HepG2 (cell line): Measurements from ENCODE around the gene TMEM127. TPM values are rescaled to one million over a fixed set of nuclear protein-coding genes. Genes with fewer than 3 reads are reported as not detected.

ENCODE experiments used
- ARNT ChIP-seq: fragments of 450-650 bp; IDR thresholded peaks from 2 replicates; pipeline ENCODE4 v1.6.1; 2017
- CREM ChIP-seq, 2 experiments: sonication (generic) in 1 of 2; formaldehyde crosslinking in 1 of 2; IDR thresholded peaks; 2 replicates each; pipeline versions ENCODE4 v1.4.0 to v1.6.1; 2016 to 2020; ENCODE audit warnings: antibody characterized with exemption in 1 of 2, mild to moderate bottlenecking in 1 of 2, missing genetic modification reagents in 1 of 2
- MXI1 ChIP-seq: IDR thresholded peaks from 3 replicates; pipeline ENCODE4 v1.6.1; 2012; ENCODE audit warnings: low read depth, low read length, inconsistent platforms, borderline replicate concordance
- POGZ ChIP-seq: sonication (generic); formaldehyde crosslinking; IDR thresholded peaks from 2 replicates; pipeline ENCODE4 v1.4.0; 2020; ENCODE audit warnings: mild to moderate bottlenecking, missing genetic modification reagents
- PPARG ChIP-seq: conservative IDR thresholded peaks from 2 replicates; pipeline ENCODE4 v1.6.1; 2016; ENCODE audit warnings: missing biosample characterization, missing genetic modification reagents
- RAD21 ChIP-seq: fragments of 450-650 bp; formaldehyde crosslinking; IDR thresholded peaks from 2 replicates; pipeline ENCODE4 v1.5.0; 2020; ENCODE audit warnings: mild to moderate bottlenecking
- RBM22 ChIP-seq: fragments of 200-400 bp; formaldehyde crosslinking; optimal IDR thresholded peaks from 2 replicates; pipeline ENCODE3; 2017; ENCODE audit warnings: mild to moderate bottlenecking, low read length, moderate library complexity
- RXRA ChIP-seq: sonication (generic); formaldehyde crosslinking; IDR thresholded peaks from 2 replicates; pipeline ENCODE4 v1.5.1; 2020; ENCODE audit warnings: missing genetic modification reagents
- SAFB2 ChIP-seq: sonication (generic); formaldehyde crosslinking; IDR thresholded peaks from 2 replicates; pipeline ENCODE4 v1.5.1; 2020; ENCODE audit warnings: missing genetic modification reagents, low read depth, mild to moderate bottlenecking, borderline replicate concordance
- SPEN ChIP-seq: sonication (generic); formaldehyde crosslinking; IDR thresholded peaks from 2 replicates; pipeline ENCODE4 v1.5.1; 2020; ENCODE audit warnings: low read depth, mild to moderate bottlenecking, missing genetic modification reagents
- SSRP1 ChIP-seq: IDR thresholded peaks from 2 replicates; pipeline ENCODE4 v1.6.1; 2016; ENCODE audit warnings: control low read depth
- TCF7 ChIP-seq: sonication (generic); IDR thresholded peaks from 2 replicates; pipeline ENCODE4 v1.6.1; 2016; ENCODE audit warnings: antibody characterized with exemption, low read depth
- TGIF2 ChIP-seq: IDR thresholded peaks from 2 replicates; pipeline ENCODE4 v1.6.1; 2016; ENCODE audit warnings: control low read depth, missing compliant biosample characterization
- TSC22D2 ChIP-seq: sonication (generic); formaldehyde crosslinking; IDR thresholded peaks from 2 replicates; pipeline ENCODE4 v1.5.1; 2020; ENCODE audit warnings: missing genetic modification reagents, mild to moderate bottlenecking, borderline replicate concordance
- YY1 ChIP-seq: IDR thresholded peaks from 2 replicates; pipeline ENCODE4 v1.6.1; 2011; ENCODE audit warnings: low read length, low read depth, moderate library complexity, mild to moderate bottlenecking; ENCODE audit not compliant: insufficient read depth, insufficient replicate concordance
- ZNF598 ChIP-seq: sonication (generic); formaldehyde crosslinking; IDR thresholded peaks from 2 replicates; pipeline ENCODE4 v1.5.1; 2020; ENCODE audit warnings: mild to moderate bottlenecking, missing genetic modification reagents, borderline replicate concordance
- ZNF883 ChIP-seq: sonication (generic); formaldehyde crosslinking; IDR thresholded peaks from 2 replicates; pipeline ENCODE4 v1.5.1; 2020; ENCODE audit warnings: mild to moderate bottlenecking, missing genetic modification reagents; ENCODE audit errors: not compliant biosample characterization
- polyA plus RNA-seq, 8 experiments: library from polyadenylated mRNA; depleted of rRNA in 3 of 8; stranded (reverse) in 7 of 8; unstranded in 1 of 8; fragments of >200 nt; fragmentation: Illumina TruSeq in 4 of 8; extraction: Trizol in 4 of 8; gene quantifications; 2 replicates each; pipeline versions ENCODE4 v1.2.1 to v1.2.3, GENCODE V29; 2011 to 2016; ENCODE audit warnings: low read depth in 4 of 8, missing spikeins in 1 of 8, mixed read lengths in 1 of 8; ENCODE audit not compliant: insufficient read depth in 1 of 8
- total RNA-seq, 5 experiments: library from RNA; depleted of rRNA; stranded (reverse); fragments of >200 nt; fragmentation: Illumina TruSeq; extraction: Trizol; gene quantifications; 2 replicates each; pipeline ENCODE4 v1.2.3, GENCODE V29; 2016; ENCODE audit warnings: low read depth in 1 of 5
- TF ChIP-seq, protein P1 (sequence below): sonication (generic); formaldehyde crosslinking; IDR thresholded peaks from 2 replicates; pipeline ENCODE4 v1.4.0; 2020; ENCODE audit warnings: mild to moderate bottlenecking, missing genetic modification reagents
- TF ChIP-seq, protein P2 (sequence below): sonication (generic); formaldehyde crosslinking; IDR thresholded peaks from 2 replicates; pipeline ENCODE4 v1.4.0; 2020; ENCODE audit warnings: missing genetic modification reagents, mild to moderate bottlenecking, borderline replicate concordance
- TF ChIP-seq, protein P3 (sequence below): sonication (generic); formaldehyde crosslinking; IDR thresholded peaks from 2 replicates; pipeline ENCODE4 v1.5.0; 2020; ENCODE audit warnings: mild to moderate bottlenecking, missing genetic modification reagents, moderate library complexity
- TF ChIP-seq, protein P4 (sequence below): sonication (generic); formaldehyde crosslinking; IDR thresholded peaks from 2 replicates; pipeline ENCODE4 v1.4.0; 2020; ENCODE audit warnings: missing genetic modification reagents, mild to moderate bottlenecking, borderline replicate concordance

Gene TMEM127
- total and polyA plus RNA-seq, 2 of the 13 experiments (the other 11 are each of a cell fraction or from before 2014, with no cell fraction given), result 21.5 to 33.9 TPM

DNA sequence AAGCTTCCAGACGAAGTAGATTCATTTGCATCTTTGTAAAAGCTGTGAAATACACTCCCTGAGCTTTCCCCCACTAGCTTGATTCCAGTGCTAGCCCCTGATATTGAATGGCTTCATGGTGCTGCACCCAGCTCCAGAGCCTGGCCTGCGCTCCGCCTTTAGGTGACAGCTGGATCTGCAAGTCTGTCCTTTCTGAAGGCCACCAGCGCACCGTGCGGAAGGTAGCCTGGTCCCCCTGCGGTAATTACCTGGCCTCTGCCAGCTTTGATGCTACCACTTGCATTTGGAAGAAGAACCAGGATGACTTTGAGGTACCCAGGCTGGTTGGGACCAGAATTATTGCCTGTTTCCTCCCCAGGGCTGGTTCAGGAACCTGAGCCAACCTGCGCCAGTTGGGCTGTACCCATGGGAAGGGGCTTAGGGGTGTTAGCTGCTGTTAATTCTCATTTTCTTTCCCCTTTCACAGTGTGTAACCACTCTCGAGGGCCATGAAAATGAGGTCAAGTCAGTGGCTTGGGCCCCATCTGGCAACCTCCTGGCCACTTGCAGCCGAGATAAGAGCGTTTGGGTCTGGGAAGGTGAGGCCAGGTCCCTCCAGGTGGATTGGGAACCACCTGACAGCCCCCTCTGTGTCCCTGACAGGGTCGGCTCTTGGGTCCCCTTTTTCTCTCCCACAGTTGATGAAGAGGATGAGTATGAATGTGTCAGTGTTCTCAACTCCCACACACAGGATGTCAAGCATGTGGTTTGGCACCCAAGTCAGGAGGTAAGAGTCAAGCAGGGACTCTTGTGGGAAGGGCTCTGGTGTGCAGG is 1.6 kb upstream of the TMEM127 start (continued):
- TF ChIP-seq, protein P1, sequence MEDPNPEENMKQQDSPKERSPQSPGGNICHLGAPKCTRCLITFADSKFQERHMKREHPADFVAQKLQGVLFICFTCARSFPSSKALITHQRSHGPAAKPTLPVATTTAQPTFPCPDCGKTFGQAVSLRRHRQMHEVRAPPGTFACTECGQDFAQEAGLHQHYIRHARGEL (CRISPR knock-in tag), result 0 out of 2 replicates have a peak, but pooled peaks have one; percentile 21
- TF ChIP-seq RXRA (CRISPR knock-in tag) (peak; percentile 16; the same call in 1 of the 2 replicates), TCF7 (no peak), MXI1 (peak; percentile 33; the same call in 1 of the 3 replicates), CREM (IDR thresholded peaks at IDR 0.05) (no peak), CREM (CRISPR knock-in tag; IDR thresholded peaks at IDR 0.05) (no peak), ZNF598 (CRISPR knock-in tag) (0 out of 2 replicates have a peak, but pooled peaks have one; percentile 28), TSC22D2 (CRISPR knock-in tag) (no peak), POGZ (CRISPR knock-in tag) (no peak), RBM22 (peak; percentile 34), YY1 (peak; percentile 23), SAFB2 (CRISPR knock-in tag) (0 out of 2 replicates have a peak, but pooled peaks have one; percentile 51), TGIF2 (peak; percentile 73; the same call in 1 of the 2 replicates), PPARG (CRISPR knock-in tag) (0 out of 2 replicates have a peak, but pooled peaks have one; percentile 4), SSRP1 (peak; percentile 40; the same call in 1 of the 2 replicates), RAD21 (CRISPR knock-in tag) (peak; percentile 78), ZNF883 (CRISPR knock-in tag) (peak; percentile 20), SPEN (CRISPR knock-in tag) (0 out of 2 replicates have a peak, but pooled peaks have one; percentile 52), ARNT (no peak)
- TF ChIP-seq, protein P2, sequence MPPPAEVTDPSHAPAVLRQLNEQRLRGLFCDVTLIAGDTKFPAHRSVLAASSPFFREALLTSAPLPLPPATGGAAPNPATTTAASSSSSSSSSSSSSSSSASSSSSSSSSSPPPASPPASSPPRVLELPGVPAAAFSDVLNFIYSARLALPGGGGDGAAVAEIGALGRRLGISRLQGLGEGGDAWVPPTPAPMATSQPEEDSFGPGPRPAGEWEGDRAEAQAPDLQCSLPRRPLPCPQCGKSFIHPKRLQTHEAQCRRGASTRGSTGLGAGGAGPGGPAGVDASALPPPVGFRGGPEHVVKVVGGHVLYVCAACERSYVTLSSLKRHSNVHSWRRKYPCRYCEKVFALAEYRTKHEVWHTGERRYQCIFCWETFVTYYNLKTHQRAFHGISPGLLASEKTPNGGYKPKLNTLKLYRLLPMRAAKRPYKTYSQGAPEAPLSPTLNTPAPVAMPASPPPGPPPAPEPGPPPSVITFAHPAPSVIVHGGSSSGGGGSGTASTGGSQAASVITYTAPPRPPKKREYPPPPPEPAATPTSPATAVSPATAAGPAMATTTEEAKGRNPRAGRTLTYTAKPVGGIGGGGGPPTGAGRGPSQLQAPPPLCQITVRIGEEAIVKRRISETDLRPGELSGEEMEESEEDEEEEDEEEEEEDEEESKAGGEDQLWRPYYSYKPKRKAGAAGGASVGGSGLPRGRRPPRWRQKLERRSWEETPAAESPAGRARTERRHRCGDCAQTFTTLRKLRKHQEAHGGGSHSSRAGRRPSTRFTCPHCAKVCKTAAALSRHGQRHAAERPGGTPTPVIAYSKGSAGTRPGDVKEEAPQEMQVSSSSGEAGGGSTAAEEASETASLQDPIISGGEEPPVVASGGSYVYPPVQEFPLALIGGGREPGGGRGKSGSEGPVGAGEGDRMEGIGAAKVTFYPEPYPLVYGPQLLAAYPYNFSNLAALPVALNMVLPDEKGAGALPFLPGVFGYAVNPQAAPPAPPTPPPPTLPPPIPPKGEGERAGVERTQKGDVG (CRISPR knock-in tag), result no peak
- TF ChIP-seq, protein P3, sequence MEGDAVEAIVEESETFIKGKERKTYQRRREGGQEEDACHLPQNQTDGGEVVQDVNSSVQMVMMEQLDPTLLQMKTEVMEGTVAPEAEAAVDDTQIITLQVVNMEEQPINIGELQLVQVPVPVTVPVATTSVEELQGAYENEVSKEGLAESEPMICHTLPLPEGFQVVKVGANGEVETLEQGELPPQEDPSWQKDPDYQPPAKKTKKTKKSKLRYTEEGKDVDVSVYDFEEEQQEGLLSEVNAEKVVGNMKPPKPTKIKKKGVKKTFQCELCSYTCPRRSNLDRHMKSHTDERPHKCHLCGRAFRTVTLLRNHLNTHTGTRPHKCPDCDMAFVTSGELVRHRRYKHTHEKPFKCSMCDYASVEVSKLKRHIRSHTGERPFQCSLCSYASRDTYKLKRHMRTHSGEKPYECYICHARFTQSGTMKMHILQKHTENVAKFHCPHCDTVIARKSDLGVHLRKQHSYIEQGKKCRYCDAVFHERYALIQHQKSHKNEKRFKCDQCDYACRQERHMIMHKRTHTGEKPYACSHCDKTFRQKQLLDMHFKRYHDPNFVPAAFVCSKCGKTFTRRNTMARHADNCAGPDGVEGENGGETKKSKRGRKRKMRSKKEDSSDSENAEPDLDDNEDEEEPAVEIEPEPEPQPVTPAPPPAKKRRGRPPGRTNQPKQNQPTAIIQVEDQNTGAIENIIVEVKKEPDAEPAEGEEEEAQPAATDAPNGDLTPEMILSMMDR (CRISPR knock-in tag), result peak; percentile 84
- TF ChIP-seq, protein P4, sequence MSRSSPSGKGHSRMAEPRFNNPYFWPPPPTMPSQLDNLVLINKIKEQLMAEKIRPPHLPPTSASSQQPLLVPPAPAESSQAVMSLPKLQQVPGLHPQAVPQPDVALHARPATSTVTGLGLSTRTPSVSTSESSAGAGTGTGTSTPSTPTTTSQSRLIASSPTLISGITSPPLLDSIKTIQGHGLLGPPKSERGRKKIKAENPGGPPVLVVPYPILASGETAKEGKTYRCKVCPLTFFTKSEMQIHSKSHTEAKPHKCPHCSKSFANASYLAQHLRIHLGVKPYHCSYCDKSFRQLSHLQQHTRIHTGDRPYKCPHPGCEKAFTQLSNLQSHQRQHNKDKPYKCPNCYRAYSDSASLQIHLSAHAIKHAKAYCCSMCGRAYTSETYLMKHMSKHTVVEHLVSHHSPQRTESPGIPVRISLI, result no peak
